Fibroblast of pulmonary artery (primary cell): ENCODE measurements around the gene PSMD11.
A peak's percentile ranks its signal among the peaks of the same experiment; 100 is the strongest.

ENCODE experiments used
- DNase-seq: peaks from one replicate; pipeline ENCODE4 v3.0.0-alpha.2; 2010; ENCODE audit warnings: low read depth
- H3K4me3 ChIP-seq: replicated peaks from 2 replicates; pipeline ENCODE4 v1.5.1; 2011; ENCODE audit warnings: low read depth, mild to moderate bottlenecking, control low read depth, low read length, moderate library complexity
- CTCF ChIP-seq: IDR thresholded peaks from 2 replicates; pipeline ENCODE4 v1.5.1; 2011; ENCODE audit warnings: mild to moderate bottlenecking, control low read depth, low read length, inconsistent platforms; ENCODE audit errors: missing control alignments

The PSMD11 gene

GRCh38 chr17:32516940-32517701 lies 72.8 kb downstream of the PSMD11 start:
- DNase-seq: no peak
- TF ChIP-seq CTCF: no peak
- no peak overlapping the region for H3K4me3 ChIP-seq

GRCh38 chr17:32517982-32518381 lies 73.7 kb downstream of the PSMD11 start:
- no peak for TF ChIP-seq CTCF

GRCh38 chr17:32518646-32519227 lies 74.4 kb downstream of the PSMD11 start:
- TF ChIP-seq CTCF: no peak
- DNase-seq: no peak
- peak overlapping the region; percentile 46 for H3K4me3 ChIP-seq

More at GRCh38 chr17:32517982-32518381, 73.7 kb downstream of the PSMD11 start:
- DNase-seq: no peak
- H3K4me3 ChIP-seq: no peak overlapping the region

GRCh38 chr17:32519228-32520103 lies 75.2 kb downstream of the PSMD11 start:
- H3K4me3 ChIP-seq: peak overlapping the region; percentile 46
- no peak for DNase-seq
- no peak for TF ChIP-seq CTCF

GRCh38 chr17:32520104-32520701 lies 75.9 kb downstream of the PSMD11 start:
- H3K4me3 ChIP-seq: no peak overlapping the region
- DNase-seq: no peak
- TF ChIP-seq CTCF: no peak

GRCh38 chr17:32520737-32521404 lies 76.6 kb downstream of the PSMD11 start:
- DNase-seq: no peak
- H3K4me3 ChIP-seq: no peak overlapping the region
- TF ChIP-seq CTCF: no peak
